Ascending aorta (tissue), 2 donors: Measurements from ENCODE around the gene DNTT. TPM values are rescaled to one million over a fixed set of nuclear protein-coding genes. Genes with fewer than 3 reads are reported as not detected.

ENCODE experiments used
- DNase-seq, 2 donors: peaks; one replicate each; pipeline ENCODE4 v3.0.0-alpha.2; 2019; ENCODE audit warnings: low spot score in 2 of 2
- H3K27ac ChIP-seq, 2 donors: fragments of 200-600 bp; sonication (generic); one replicate each; pipeline ENCODE4 v1.5.1; 2016 to 2017; ENCODE audit warnings: mild to moderate bottlenecking in 1 of 2
- H3K27me3 ChIP-seq: fragments of 200-600 bp; sonication (generic); one replicate; pipeline ENCODE4 v1.5.1; 2017
- H3K36me3 ChIP-seq, 2 donors: fragments of 200-600 bp; sonication (generic); one replicate each; pipeline ENCODE4 v1.5.1; 2016
- H3K4me1 ChIP-seq, 2 donors: fragments of 200-600 bp; sonication (generic); one replicate each; pipeline ENCODE4 v1.5.1; 2016 to 2017; ENCODE audit warnings: mild to moderate bottlenecking in 1 of 2
- H3K4me3 ChIP-seq, 2 donors: fragments of 200-600 bp; sonication (generic); one replicate each; pipeline ENCODE4 v1.5.1; 2016 to 2017; ENCODE audit warnings: mild to moderate bottlenecking in 1 of 2
- H3K9me3 ChIP-seq, 2 donors: fragments of 200-600 bp; sonication (generic); one replicate each; pipeline ENCODE4 v1.5.1; 2016
- CTCF ChIP-seq, 3 experiments: fragments of 200-600 bp in 2 of 3; fragments of 450-650 bp in 1 of 3; sonication (generic) in 2 of 3; IDR thresholded peaks; one replicate each; pipeline ENCODE4 v1.5.1; 2016 to 2019; ENCODE audit warnings: antibody characterized with exemption in 3 of 3, mild to moderate bottlenecking in 1 of 3, moderate library complexity in 1 of 3
- intact Hi-C: fragments of 100-400 bp; cut with DNase I; formaldehyde crosslinking; loops from one replicate; pipeline ENCODE4 v1.15.1; 2023
- total RNA-seq: library from RNA; depleted of rRNA; stranded (reverse); fragments of >200 nt; gene quantifications from one replicate; pipeline ENCODE4 v1.1.0, GENCODE V29; 2016

DNTT gene
- total RNA-seq, 1 donor from 2014 or later, result not detected

DNA sequence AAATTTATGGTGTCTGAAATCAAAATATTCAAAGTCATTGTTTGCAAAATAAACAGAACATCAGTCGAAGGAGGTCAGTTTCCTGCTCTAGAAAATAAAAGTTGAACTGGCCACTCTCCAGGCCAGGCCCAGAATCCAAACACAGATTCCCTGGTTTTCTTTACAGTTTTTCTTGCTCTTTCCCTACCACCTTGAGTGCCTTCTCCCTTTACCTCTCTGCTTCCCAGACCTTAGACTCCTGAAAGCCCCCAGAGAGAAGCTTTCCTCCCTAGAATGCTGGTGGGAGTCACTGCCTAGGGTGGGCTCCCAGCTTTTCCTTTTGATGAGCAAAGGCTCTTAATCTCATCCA lies 6.1 kb downstream of the DNTT start:
- Histone ChIP-seq H3K27me3 (no peaks in the 10 kb centered on the region), H3K4me1 (no peaks in the 10 kb centered on the region), H3K4me3 (no peak overlapping the region), H3K27ac (no peak overlapping the region), H3K9me3 (no peaks in the 10 kb centered on the region), H3K36me3 (no peaks in the 10 kb centered on the region)
- TF ChIP-seq CTCF (IDR thresholded peaks at IDR 0.05), result no peak
- no peak for DNase-seq
- intact Hi-C loops, result no loop called here

GRCh38 chr10:96311180-96311715 lies 7.0 kb downstream of the DNTT start:
- DNase-seq, result no peak
- no peak overlapping the region for H3K4me3 ChIP-seq
- H3K27me3 ChIP-seq, result no peaks in the 10 kb centered on the region
- TF ChIP-seq CTCF (IDR thresholded peaks at IDR 0.05), result no peak
- intact Hi-C loops, result no loop called here
- H3K4me1 ChIP-seq, result no peaks in the 10 kb centered on the region
- H3K9me3 ChIP-seq, result no peaks in the 10 kb centered on the region
- H3K36me3 ChIP-seq, result no peaks in the 10 kb centered on the region
- H3K27ac ChIP-seq, result no peak overlapping the region

GRCh38 chr10:96313344-96313743 lies 9.1 kb downstream of the DNTT start:
- no peak for TF ChIP-seq CTCF (IDR thresholded peaks at IDR 0.05)
- H3K27ac ChIP-seq, result no peak overlapping the region
- no peaks in the 10 kb centered on the region for H3K36me3 ChIP-seq
- no peaks in the 10 kb centered on the region for H3K27me3 ChIP-seq
- no peak overlapping the region for H3K4me3 ChIP-seq
- DNase-seq, result no peak
- intact Hi-C loops, result no loop called here
- H3K9me3 ChIP-seq, result no peaks in the 10 kb centered on the region
- no peaks in the 10 kb centered on the region for H3K4me1 ChIP-seq

GRCh38 chr10:96317067-96317833 lies 13.0 kb downstream of the DNTT start:
- Histone ChIP-seq H3K27ac (no peak overlapping the region), H3K4me1 (no peaks in the 10 kb centered on the region), H3K36me3 (no peaks in the 10 kb centered on the region), H3K27me3 (no peaks in the 10 kb centered on the region), H3K4me3 (no peak overlapping the region), H3K9me3 (no peaks in the 10 kb centered on the region)
- intact Hi-C loops, result no loop called here
- TF ChIP-seq CTCF (IDR thresholded peaks at IDR 0.05), result no peak
- no peak for DNase-seq

- H3K36me3 ChIP-seq, result no peaks in the 10 kb centered on the region
- H3K27ac ChIP-seq, result no peak overlapping the region
- no peak for TF ChIP-seq CTCF (IDR thresholded peaks at IDR 0.05)
- H3K4me1 ChIP-seq, result no peaks in the 10 kb centered on the region
- H3K9me3 ChIP-seq, result no peaks in the 10 kb centered on the region
- H3K27me3 ChIP-seq, result no peaks in the 10 kb centered on the region
- DNase-seq, result no peak
- H3K4me3 ChIP-seq, result no peak overlapping the region
- intact Hi-C loops, result no loop called here
These were observed 15.7 kb downstream of the DNTT start for GRCh38 chr10:96319754-96320474.
